SK-N-SH (cell line): ENCODE results near the gene SUSD3. TPM values are rescaled to one million over a fixed set of nuclear protein-coding genes. Genes with fewer than 3 reads are reported as not detected.

ENCODE experiments used
- CTCF ChIA-PET: fragments of 300-600, 350-600 bp; formaldehyde crosslinking; extraction: SDS; loops from one replicate; lab custom pipeline; 2021; lab: Yijun Ruan, JAX
- POLR2A ChIA-PET: fragments of 350-600 bp; sonication (Branson Sonifier 250); formaldehyde crosslinking; extraction: SDS; loops from one replicate; lab custom pipeline; 2020; ENCODE audit warnings: antibody characterized with exemption, inconsistent platforms; lab: Yijun Ruan, JAX
- DNase-seq: peaks from one replicate; pipeline ENCODE4 v3.0.0; 2012
- H2AFZ ChIP-seq: fragments of 200-600 bp; sonication (generic); 2 replicates; pipeline ENCODE4 v1.8.1; 2016; ENCODE audit warnings: antibody characterized with exemption, mild to moderate bottlenecking, low read depth
- H3F3A ChIP-seq: fragments of 200-600 bp; sonication (generic); replicated peaks from 2 replicates; pipeline ENCODE3; 2016; ENCODE audit warnings: antibody characterized with exemption, mild to moderate bottlenecking; ENCODE audit not compliant: insufficient read depth
- H3K27ac ChIP-seq, 2 experiments: fragments of 200-500 bp in 1 of 2; fragments of 200-600 bp in 1 of 2; sonication (Bioruptor generic) in 1 of 2; sonication (generic), shearing (Covaris generic) in 1 of 2; 2 replicates each; pipeline versions ENCODE4 v1.5.1 to v1.6.1; 2014 to 2016; ENCODE audit warnings: low read depth in 2 of 2, inconsistent platforms in 1 of 2, low read length in 1 of 2, mild to moderate bottlenecking in 1 of 2, mixed read lengths in 1 of 2
- H3K27me3 ChIP-seq: fragments of 200-600 bp; sonication (generic), shearing (Covaris generic); 2 replicates; pipeline ENCODE4 v1.6.1; 2016; ENCODE audit warnings: mixed run types; ENCODE audit not compliant: insufficient read depth
- H3K36me3 ChIP-seq, 2 experiments: fragments of 200-500 bp in 1 of 2; fragments of 200-600 bp in 1 of 2; sonication (Bioruptor generic) in 1 of 2; sonication (generic) in 1 of 2; replicated peaks in 1 of 2; 2 replicates each; pipeline versions ENCODE3 to v1.5.1; 2014 to 2016; ENCODE audit warnings: low read length in 1 of 2, mild to moderate bottlenecking in 1 of 2; ENCODE audit not compliant: insufficient read depth in 2 of 2, control insufficient read depth in 1 of 2
- H3K4me1 ChIP-seq, 2 experiments: fragments of 200-500 bp in 1 of 2; fragments of 200-600 bp in 1 of 2; sonication (Bioruptor generic) in 1 of 2; sonication (generic), shearing (Covaris generic) in 1 of 2; 2 replicates each; pipeline versions ENCODE4 v1.5.1 to v1.6.1; 2014 to 2016; ENCODE audit warnings: low read depth in 1 of 2, low read length in 1 of 2, mixed run types in 1 of 2; ENCODE audit not compliant: insufficient read depth in 2 of 2, control insufficient read depth in 1 of 2
- H3K4me2 ChIP-seq: fragments of 200-600 bp; sonication (generic), shearing (Covaris generic); 2 replicates; pipeline ENCODE4 v1.6.1; 2017; ENCODE audit warnings: mixed run types
- H3K4me3 ChIP-seq, 2 experiments: fragments of 200-500 bp in 1 of 2; fragments of 200-600 bp in 1 of 2; sonication (Bioruptor generic) in 1 of 2; sonication (generic), shearing (Covaris generic) in 1 of 2; 2 replicates each; pipeline versions ENCODE4 v1.5.1 to v1.8.1; 2014 to 2016; ENCODE audit warnings: low read depth in 2 of 2, inconsistent platforms in 1 of 2, low read length in 1 of 2, mild to moderate bottlenecking in 1 of 2, mixed read lengths in 1 of 2, moderate library complexity in 1 of 2
- H3K79me2 ChIP-seq: fragments of 200-600 bp; sonication (generic); 2 replicates; pipeline ENCODE4 v1.8.1; 2017; ENCODE audit warnings: mild to moderate bottlenecking; ENCODE audit not compliant: insufficient read depth
- H3K9ac ChIP-seq: fragments of 200-600 bp; sonication (generic); 2 replicates; pipeline ENCODE4 v1.6.1; 2017; ENCODE audit warnings: mixed run types
- H3K9me2 ChIP-seq: fragments of 200-600 bp; sonication (generic); 2 replicates; pipeline ENCODE4 v1.6.1; 2017; ENCODE audit warnings: mixed run types
- H3K9me3 ChIP-seq: fragments of 200-600 bp; sonication (generic); 2 replicates; pipeline ENCODE4 v1.6.1; 2017; ENCODE audit warnings: mixed run types, mild to moderate bottlenecking, moderate library complexity
- H4K20me1 ChIP-seq: fragments of 200-600 bp; sonication (generic); 2 replicates; pipeline ENCODE4 v1.6.1; 2017; ENCODE audit warnings: mild to moderate bottlenecking, mixed run types; ENCODE audit not compliant: insufficient read depth
- EP300 ChIP-seq, 2 experiments: IDR thresholded peaks; 2 replicates each; pipeline versions ENCODE4 v1.4.0 to v1.6.1; 2012; ENCODE audit warnings: borderline replicate concordance in 1 of 2, low read depth in 1 of 2, low read length in 1 of 2
- EZH2phosphoT487 ChIP-seq: fragments of 200-600 bp; sonication (generic); IDR thresholded peaks from 2 replicates; pipeline ENCODE4 v1.6.1; 2017; ENCODE audit warnings: low read depth, mixed run types, mild to moderate bottlenecking, antibody characterized with exemption, moderate library complexity, borderline replicate concordance
- FOSL2 ChIP-seq: IDR thresholded peaks from 2 replicates; pipeline ENCODE4 v1.4.0; 2012; ENCODE audit warnings: low read depth, mild to moderate bottlenecking, moderate library complexity, borderline replicate concordance
- GATA2 ChIP-seq: sonication (generic); formaldehyde crosslinking; IDR thresholded peaks from 2 replicates; pipeline ENCODE4 v1.5.0; 2020; ENCODE audit warnings: mild to moderate bottlenecking, missing genetic modification reagents
- MAX ChIP-seq: IDR thresholded peaks from 2 replicates; pipeline ENCODE4 v1.4.0; 2012; ENCODE audit warnings: low read depth
- MEF2A ChIP-seq: IDR thresholded peaks from 2 replicates; pipeline ENCODE4 v1.4.0; 2012; ENCODE audit warnings: low read depth, borderline replicate concordance
- MXI1 ChIP-seq: IDR thresholded peaks from 2 replicates; pipeline ENCODE4 v1.6.1; 2012; ENCODE audit warnings: mild to moderate bottlenecking, low read depth, low read length, improper control_type of control experiment
- NFIC ChIP-seq: IDR thresholded peaks from 2 replicates; pipeline ENCODE4 v1.4.0; 2012; ENCODE audit warnings: borderline replicate concordance
- POLR2AphosphoS5 ChIP-seq: IDR thresholded peaks from 2 replicates; pipeline ENCODE4 v1.6.1; 2012; ENCODE audit warnings: low read depth, low read length
- RAD21 ChIP-seq: IDR thresholded peaks from 2 replicates; pipeline ENCODE4 v1.6.1; 2012; ENCODE audit warnings: mild to moderate bottlenecking, low read length
- RCOR1 ChIP-seq: fragments of 150-350 bp; IDR thresholded peaks from 2 replicates; pipeline ENCODE4 v1.6.1; 2017; ENCODE audit warnings: antibody characterized with exemption, low read length
- REST ChIP-seq: IDR thresholded peaks from 2 replicates; pipeline ENCODE4 v1.6.1; 2012; ENCODE audit warnings: mild to moderate bottlenecking, low read depth, low read length, moderate library complexity
- RFX5 ChIP-seq: IDR thresholded peaks from 2 replicates; pipeline ENCODE4 v1.6.1; 2012; ENCODE audit warnings: mild to moderate bottlenecking, improper control_type of control experiment, low read length
- RXRA ChIP-seq: IDR thresholded peaks from 2 replicates; pipeline ENCODE4 v1.4.0; 2012; ENCODE audit warnings: low read depth, mild to moderate bottlenecking, borderline replicate concordance
- SIN3A ChIP-seq: IDR thresholded peaks from 2 replicates; pipeline ENCODE4 v1.6.1; 2012; ENCODE audit warnings: low read depth, mild to moderate bottlenecking, low read length, moderate library complexity, borderline replicate concordance
- TAF1 ChIP-seq: IDR thresholded peaks from 2 replicates; pipeline ENCODE4 v1.6.1; 2012; ENCODE audit warnings: low read depth, mild to moderate bottlenecking, low read length, moderate library complexity, borderline replicate concordance
- TCF12 ChIP-seq: IDR thresholded peaks from 2 replicates; pipeline ENCODE4 v1.4.0; 2012
- TEAD4 ChIP-seq: IDR thresholded peaks from 2 replicates; pipeline ENCODE4 v1.4.0; 2012; ENCODE audit warnings: mild to moderate bottlenecking, borderline replicate concordance; ENCODE audit not compliant: insufficient read depth
- ZBTB33 ChIP-seq: IDR thresholded peaks from 2 replicates; pipeline ENCODE4 v1.4.0; 2012; ENCODE audit warnings: low read depth, borderline replicate concordance
- WGBS: methylation state at CpG from one replicate; pipeline ENCODE4 v1.1.6; 2017; ENCODE audit warnings: low lambda C conversion rate; 5-methylcytosine and 5-hydroxymethylcytosine counted together
- polyA plus RNA-seq, 3 experiments: library from polyadenylated mRNA; depleted of rRNA; stranded (reverse); fragments of >200 nt; gene quantifications; 2 replicates each; pipeline ENCODE4 v1.2.3, GENCODE V29; 2012

Gene SUSD3
- polyA plus RNA-seq, 1 of the 3 experiments (the other 2 are of a cell fraction), result 0.49 TPM

DNA sequence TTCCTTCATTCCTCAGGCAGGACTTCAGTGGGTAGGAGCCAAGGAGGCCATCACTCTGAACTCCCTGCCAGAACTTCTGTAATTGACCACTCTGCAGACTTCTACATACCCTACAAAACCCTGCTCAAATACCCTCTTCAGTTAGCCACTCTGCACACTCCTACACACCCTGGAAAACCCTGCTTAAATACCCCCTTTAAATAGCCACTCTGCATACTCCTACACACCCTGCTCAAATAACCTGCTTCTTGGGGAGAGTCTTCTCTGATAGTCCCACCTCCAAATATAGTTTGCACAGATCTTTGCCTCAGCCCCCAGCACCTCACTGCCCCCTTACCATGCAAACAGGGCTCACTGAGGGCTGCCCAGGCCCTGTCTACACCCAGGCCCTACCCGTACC is 18.9 kb downstream of the SUSD3 start (continued):
- TF ChIP-seq TEAD4 (no peak), GATA2 (CRISPR knock-in tag) (no peak), RCOR1 (no peak), NFIC (no peak), REST (no peak)
- TF ChIP-seq, all 33 proteins: peak for 0

GRCh38 chr9:93077811-93078210 is 19.3 kb downstream of the SUSD3 start:
- H3F3A ChIP-seq, result no peaks in the 10 kb centered on the region
- H4K20me1 ChIP-seq, result no peaks in the 10 kb centered on the region
- H2AFZ ChIP-seq, result no peak overlapping the region
- H3K9ac ChIP-seq, result no peak overlapping the region
- H3K79me2 ChIP-seq, result no peaks in the 10 kb centered on the region
- TF ChIP-seq EZH2phosphoT487 (no peak), TCF12 (no peak), MXI1 (no peak), FOSL2 (no peak)
- H3K36me3 ChIP-seq, result no peaks in the 10 kb centered on the region
- H3K27ac ChIP-seq, result no peak overlapping the region
- H3K4me3 ChIP-seq, result no peak overlapping the region
- no peaks in the 10 kb centered on the region for H3K9me2 ChIP-seq
- H3K4me2 ChIP-seq, result no peak overlapping the region
- no peaks in the 10 kb centered on the region for H3K27me3 ChIP-seq
- ChIA-PET POLR2A (no interaction called here), CTCF (interaction anchor here (1.7 kb wide), 1 partner anchor 24 kb away, joined by 3 read pairs; no protein-coding TSS in a partner anchor)
- WGBS, result 80% methylated on average over 3 of the region's 16 CpGs
- H3K9me3 ChIP-seq, result no peaks in the 10 kb centered on the region
- DNase-seq, result no peak
- H3K4me1 ChIP-seq, result peaks cover 0 to 10% of the 10 kb centered on the region in 2 experiments; a peak in 1 of 4 replicates

DNA sequence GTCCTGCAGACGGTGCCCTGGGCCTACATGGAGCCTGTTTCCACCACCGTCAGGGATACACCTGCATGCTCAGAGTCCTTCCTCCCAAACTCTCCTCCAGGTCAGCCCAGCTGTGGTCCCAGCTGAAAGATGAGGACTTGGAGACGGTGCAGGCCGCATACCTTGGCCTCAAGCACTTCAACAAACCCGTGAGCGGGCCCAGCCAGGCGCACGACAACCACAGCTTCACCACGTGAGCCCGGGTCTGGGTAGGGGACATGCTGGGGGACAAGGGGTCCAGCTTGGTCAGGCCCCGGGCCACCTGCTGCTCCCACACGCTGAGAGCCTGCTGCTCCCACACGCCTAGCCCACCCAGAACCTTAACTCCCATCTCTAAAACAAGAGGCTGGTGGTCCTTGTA is 20.9 kb downstream of the SUSD3 start:
- POLR2A ChIA-PET, result no interaction called here
- no peak for DNase-seq
- Histone ChIP-seq H3K4me3 (no peak overlapping the region), H3K9me2 (no peaks in the 10 kb centered on the region), H3K36me3 (no peaks in the 10 kb centered on the region), H3K9ac (no peak overlapping the region), H2AFZ (no peak overlapping the region), H3K9me3 (no peaks in the 10 kb centered on the region), H4K20me1 (no peaks in the 10 kb centered on the region), H3K27me3 (no peaks in the 10 kb centered on the region), H3K4me1 (peaks cover 0 to 7% of the 10 kb centered on the region in 2 experiments; a peak in 1 of 4 replicates)
- CTCF ChIA-PET, result interaction anchor here (1.3 kb wide), 1 partner anchor 76 kb away, joined by 3 read pairs; no protein-coding TSS in a partner anchor
- 89% methylated on average over 8 of the region's 13 CpGs for WGBS
- TF ChIP-seq RAD21 (no peak), SIN3A (no peak), MEF2A (no peak), POLR2AphosphoS5 (no peak), RCOR1 (no peak), EP300 (IDR thresholded peaks at IDR 0.05; ENCODE audit: borderline replicate concordance in 1 of 2, low read depth in 1 of 2, low read length in 1 of 2) (no peak), MAX (no peak), ZBTB33 (no peak), TAF1 (no peak), TEAD4 (no peak), RFX5 (no peak), TCF12 (no peak), RXRA (no peak)
- TF ChIP-seq, all 33 proteins: peak for 0
- no peak overlapping the region for H3K27ac ChIP-seq
- H3K79me2 ChIP-seq, result no peaks in the 10 kb centered on the region
- H3F3A ChIP-seq, result no peaks in the 10 kb centered on the region
- H3K4me2 ChIP-seq, result no peak overlapping the region
